K562 (cell line): ENCODE results near the gene FRMD3. TPM values are rescaled to one million over a fixed set of nuclear protein-coding genes. Genes with fewer than 3 reads are reported as not detected.

Experiments
- ATAC-seq: fragments of 200-7000 bp; cut with Tn5 transposase; 3 replicates; pipeline ENCODE4 v1.9.1; 2020; ENCODE audit warnings: moderate library complexity
- BruUV-seq: library from RNA; stranded (reverse); fragments of 400-500 nt; replicated peaks from 2 replicates; lab custom pipeline; 2021; lab: Mats Ljungman, UMichigan
- CTCF ChIA-PET: fragments of 300-600 bp; formaldehyde crosslinking; extraction: SDS; loops from one replicate; lab custom pipeline; 2021; ENCODE audit warnings: low intra/inter-chr PET ratio; lab: Yijun Ruan, JAX
- POLR2A ChIA-PET: fragments of 300-600, 350-650 bp; sonication (Branson Sonifier 250); formaldehyde crosslinking; extraction: SDS; loops from one replicate; lab custom pipeline; 2021; ENCODE audit warnings: antibody characterized with exemption, inconsistent platforms; lab: Yijun Ruan, JAX
- DNase-seq, 4 experiments: peaks; one replicate each; pipeline versions ENCODE4 v3.0.0 to v3.0.0-alpha.2; 2011 to 2018; ENCODE audit warnings: low spot score in 3 of 4, mixed read lengths in 3 of 4; ENCODE audit errors: extremely low read depth in 1 of 4
- FAIRE-seq: peaks from 2 replicates; lab custom pipeline; 2011; peaks lifted over from hg19 to GRCh38; lab: Jason Lieb, UNC
- H2AFZ ChIP-seq: 2 replicates; pipeline ENCODE4 v1.6.0; 2011; ENCODE audit warnings: low read depth, low read length, control low read depth, inconsistent platforms
- H3K27ac ChIP-seq: fragments of 200-600 bp; 3 replicates; pipeline ENCODE4 v1.8.0; 2011; ENCODE audit warnings: low read depth, mild to moderate bottlenecking, control low read depth, inconsistent platforms, low read length, moderate library complexity, mixed read lengths; ENCODE audit errors: extremely low read depth
- H3K27me3 ChIP-seq, 2 experiments: fragments of 300-600 bp in 1 of 2; 2 replicates in 1 of 2; 3 replicates in 1 of 2; pipeline versions ENCODE4 v1.6.0 to v1.8.0; 2011; ENCODE audit warnings: inconsistent platforms in 2 of 2, low read length in 2 of 2, mild to moderate bottlenecking in 1 of 2, mixed read lengths in 1 of 2, moderate library complexity in 1 of 2; ENCODE audit not compliant: control insufficient read depth in 2 of 2, insufficient read depth in 2 of 2
- H3K36me3 ChIP-seq: fragments of 300-600 bp; 3 replicates; pipeline ENCODE4 v1.8.0; 2011; ENCODE audit warnings: mild to moderate bottlenecking, low read length, inconsistent platforms; ENCODE audit not compliant: control insufficient read depth, insufficient read depth
- H3K4me1 ChIP-seq, 2 experiments: fragments of 200-600 bp in 1 of 2; replicated peaks in 1 of 2; 2 replicates in 1 of 2; 3 replicates in 1 of 2; pipeline versions ENCODE4 v1.5.1 to v1.8.0; 2011; ENCODE audit warnings: inconsistent platforms in 2 of 2, low read length in 2 of 2, mild to moderate bottlenecking in 1 of 2, mixed read lengths in 1 of 2, moderate library complexity in 1 of 2; ENCODE audit not compliant: control insufficient read depth in 2 of 2, insufficient read depth in 2 of 2
- H3K4me2 ChIP-seq: 2 replicates; pipeline ENCODE4 v1.6.1; 2011; ENCODE audit warnings: low read length, control low read depth, inconsistent platforms, mixed read lengths; ENCODE audit not compliant: insufficient read depth
- H3K4me3 ChIP-seq: fragments of 200-600 bp; sonication (generic), shearing (Covaris generic); 2 replicates; pipeline ENCODE4 v1.5.1; 2016; ENCODE audit warnings: control low read depth, inconsistent platforms
- H3K79me2 ChIP-seq: fragments of 200-600 bp; 3 replicates; pipeline ENCODE4 v1.8.0; 2011; ENCODE audit warnings: low read length, inconsistent platforms; ENCODE audit not compliant: control insufficient read depth, insufficient read depth
- H3K9ac ChIP-seq, 2 experiments: 2 replicates each; pipeline versions ENCODE4 v1.6.0 to v1.6.1; 2011; ENCODE audit warnings: low read depth in 2 of 2, low read length in 2 of 2, control low read depth in 1 of 2, inconsistent platforms in 1 of 2, mild to moderate bottlenecking in 1 of 2, mixed read lengths in 1 of 2; ENCODE audit not compliant: insufficient read depth in 1 of 2
- H3K9me1 ChIP-seq: one replicate; pipeline ENCODE4 v1.6.0; 2011; ENCODE audit warnings: inconsistent platforms, mild to moderate bottlenecking, low read length, moderate library complexity; ENCODE audit not compliant: control insufficient read depth, insufficient read depth
- H3K9me3 ChIP-seq: replicated peaks from 2 replicates; pipeline ENCODE4 v1.5.1; 2011; ENCODE audit warnings: low read depth, low read length, inconsistent platforms; ENCODE audit not compliant: control insufficient read depth, insufficient read depth
- H4K20me1 ChIP-seq: replicated peaks from 2 replicates; pipeline ENCODE4 v1.6.1; 2011; ENCODE audit warnings: low read length, inconsistent platforms, mixed read lengths; ENCODE audit not compliant: control insufficient read depth, insufficient read depth
- ATF2 ChIP-seq: sonication (generic); formaldehyde crosslinking; IDR thresholded peaks from 2 replicates; pipeline ENCODE4 v1.8.1; 2022; ENCODE audit warnings: missing genetic modification reagents
- CBX8 ChIP-seq: fragments of 200-600 bp; sonication (generic); IDR thresholded peaks from 2 replicates; pipeline ENCODE4 v1.6.1; 2012; ENCODE audit warnings: borderline replicate concordance, mixed run types, low read depth, mild to moderate bottlenecking, moderate library complexity, mixed read lengths, low read length, control low read depth, inconsistent platforms; ENCODE audit not compliant: poor library complexity, severe bottlenecking; ENCODE audit errors: extremely low read depth
- CCNT2 ChIP-seq: IDR thresholded peaks from 2 replicates; pipeline ENCODE4 v1.6.1; 2011; ENCODE audit warnings: borderline replicate concordance, low read depth, mild to moderate bottlenecking, moderate library complexity, mixed read lengths, low read length; ENCODE audit not compliant: insufficient read length; ENCODE audit errors: extremely low read depth
- CREB1 ChIP-seq, 2 experiments: sonication (generic) in 1 of 2; formaldehyde crosslinking in 1 of 2; IDR thresholded peaks; 2 replicates each; pipeline versions ENCODE4 v1.6.1 to v1.8.0; 2012 to 2022; ENCODE audit warnings: inconsistent platforms in 1 of 2, mild to moderate bottlenecking in 1 of 2, missing genetic modification reagents in 1 of 2, moderate library complexity in 1 of 2
- ESRRB ChIP-seq: fragments of 250-450 bp; sonication (Bioruptor Pico); IDR thresholded peaks from 2 replicates; pipeline ENCODE4 v1.5.0; 2020; ENCODE audit warnings: mild to moderate bottlenecking, moderate library complexity, borderline replicate concordance
- GTF2A2 ChIP-seq: IDR thresholded peaks from 2 replicates; pipeline ENCODE4 v1.6.1; 2016; ENCODE audit warnings: mild to moderate bottlenecking, missing genetic modification characterization, missing compliant biosample characterization
- GTF2F1 ChIP-seq: IDR thresholded peaks from 2 replicates; pipeline ENCODE4 v1.6.1; 2011; ENCODE audit warnings: low read depth, low read length, improper control_type of control experiment
- HNRNPK ChIP-seq: fragments of 200-400 bp; formaldehyde crosslinking; IDR thresholded peaks from one replicate; pipeline ENCODE4 v1.6.1; 2018; ENCODE audit warnings: mild to moderate bottlenecking, low read depth, low read length; ENCODE audit not compliant: poor library complexity, severe bottlenecking
- JUNB ChIP-seq: fragments of 450-650 bp; formaldehyde crosslinking; conservative IDR thresholded peaks from 2 replicates; pipeline ENCODE4 v1.4.0; 2020; ENCODE audit warnings: mild to moderate bottlenecking
- KDM5B ChIP-seq: fragments of 200-600 bp; sonication (generic); IDR thresholded peaks from 2 replicates; pipeline ENCODE4 v1.6.1; 2012; ENCODE audit warnings: low read depth, mild to moderate bottlenecking, moderate library complexity, low read length, control low read depth, inconsistent platforms; ENCODE audit not compliant: insufficient replicate concordance
- LCOR ChIP-seq: sonication (generic); formaldehyde crosslinking; IDR thresholded peaks from 2 replicates; pipeline ENCODE4 v1.8.0; 2022; ENCODE audit warnings: mild to moderate bottlenecking, missing genetic modification reagents
- PKNOX1 ChIP-seq: fragments of 450-650 bp; IDR thresholded peaks from 2 replicates; pipeline ENCODE4 v1.6.1; 2016
- TCF7L2 ChIP-seq: fragments of 150-350 bp; IDR thresholded peaks from 2 replicates; pipeline ENCODE4 v1.6.1; 2016; ENCODE audit warnings: low read depth, mild to moderate bottlenecking, low read length, moderate library complexity
- XRCC3 ChIP-seq: fragments of 450-650 bp; IDR thresholded peaks from 2 replicates; pipeline ENCODE4 v1.6.1; 2017; ENCODE audit warnings: mild to moderate bottlenecking, moderate library complexity
- ZBTB5 ChIP-seq: fragments of 450-650 bp; IDR thresholded peaks from 2 replicates; pipeline ENCODE4 v1.6.1; 2017; ENCODE audit warnings: antibody characterized with exemption
- ZFP36 ChIP-seq: fragments of 150-350 bp; IDR thresholded peaks from 2 replicates; pipeline ENCODE4 v1.6.1; 2018; ENCODE audit warnings: low read length, low read depth; ENCODE audit not compliant: partially characterized antibody
- ZNF133 ChIP-seq: fragments of 250-450 bp; sonication (Bioruptor Pico); IDR thresholded peaks from 2 replicates; pipeline ENCODE4 v1.4.0; 2020; ENCODE audit warnings: mild to moderate bottlenecking
- ZNF445 ChIP-seq: fragments of 250-450 bp; sonication (Bioruptor Pico); IDR thresholded peaks from 2 replicates; pipeline ENCODE4 v1.4.0; 2020; ENCODE audit warnings: low read depth, mild to moderate bottlenecking, moderate library complexity
- ZSCAN32 ChIP-seq: fragments of 450-650 bp; formaldehyde crosslinking; IDR thresholded peaks from 2 replicates; pipeline ENCODE4 v1.4.0; 2020; ENCODE audit warnings: mild to moderate bottlenecking, moderate library complexity
- WGBS: fragments of 100-300 bp; shearing (Covaris generic); methylation state at CpG from one replicate; pipeline ENCODE4 v1.1.6; 2016; ENCODE audit warnings: low coverage, mixed read lengths; ENCODE audit not compliant: insufficient coverage; ENCODE audit errors: missing lambda C conversion rate; 5-methylcytosine and 5-hydroxymethylcytosine counted together
- in situ Hi-C: fragments of 300-500 bp; cut with MboI; formaldehyde crosslinking; loops from 4 replicates; pipeline ENCODE4 v1.15.0; 2018; ENCODE audit warnings: inconsistent platforms, mixed read lengths
- intact Hi-C: fragments of 100-400 bp; cut with micrococcal nuclease; formaldehyde crosslinking; loops from 2 replicates; pipeline ENCODE4 v1.14.2; 2022
- polyA plus RNA-seq, 8 experiments: library from polyadenylated mRNA; depleted of rRNA in 4 of 8; stranded (reverse) in 5 of 8; unstranded in 3 of 8; fragments of >200 nt; fragmentation: Nextera tagmentation in 2 of 8; fragmentation: Illumina TruSeq in 1 of 8; extraction: Ambion mirVana in 2 of 8; extraction: Trizol in 1 of 8; gene quantifications; 2 replicates each; pipeline versions ENCODE4 v1.2.1 to v1.2.3, GENCODE V29; 2011 to 2014; ENCODE audit warnings: inconsistent platforms in 1 of 8, missing spikeins in 1 of 8
- total RNA-seq, 7 experiments: library from RNA; depleted of rRNA in 6 of 7; stranded (reverse); fragments of >200 nt in 6 of 7; fragmentation: Illumina TruSeq in 2 of 7; extraction: Trizol in 2 of 7; gene quantifications; 2 replicates each; pipeline versions ENCODE4 v1.2.1 to v1.2.3, GENCODE V29; 2011 to 2021; ENCODE audit warnings: low replicate concordance in 1 of 7

FRMD3 gene
- total and polyA plus RNA-seq, 9 of the 15 experiments (the other 6 are each of a cell fraction or from before 2014, with no cell fraction given), result 0.09 to 0.51 (median 0.21) TPM

- no peaks in the 10 kb centered on the region for H4K20me1 ChIP-seq
- ATAC-seq, result no peak
- H3K27ac ChIP-seq, result no peak overlapping the region
- FAIRE-seq, result no peak
- H3K4me3 ChIP-seq, result no peak overlapping the region
- in situ Hi-C loops (no loop called here), intact Hi-C loops (no loop called here)
- H3K4me1 ChIP-seq, result no peaks in the 10 kb centered on the region
- no peak overlapping the region for H2AFZ ChIP-seq
- no peaks in the 10 kb centered on the region for H3K27me3 ChIP-seq
- 0% methylated on average over 1 of the region's 4 CpGs for WGBS
- CTCF ChIA-PET, result no interaction called here
- no peaks in the 10 kb centered on the region for H3K9me3 ChIP-seq
- H3K36me3 ChIP-seq, result no peaks in the 10 kb centered on the region
- POLR2A ChIA-PET, result no interaction called here
- no peak overlapping the region for H3K9ac ChIP-seq
- DNase-seq, result no peak
- no peaks in the 10 kb centered on the region for H3K9me1 ChIP-seq
- no TSS peak for BruUV-seq
- no peaks in the 10 kb centered on the region for H3K79me2 ChIP-seq
- H3K4me2 ChIP-seq, result no peak overlapping the region
- TF ChIP-seq XRCC3, result no peak
- TF ChIP-seq JUNB (CRISPR knock-in tag), result no peak
- no peak for TF ChIP-seq ATF2 (CRISPR knock-in tag)
- TF ChIP-seq ZFP36, result no peak
- no peak for TF ChIP-seq PKNOX1
- TF ChIP-seq LCOR, result no peak
- no peak for TF ChIP-seq ZBTB5
- TF ChIP-seq CBX8, result no peak
- no peak for TF ChIP-seq TCF7L2
- no peak for TF ChIP-seq CCNT2
- TF ChIP-seq GTF2F1, result no peak
- TF ChIP-seq ZNF133 (CRISPR knock-in tag), result no peak
- TF ChIP-seq ZSCAN32 (CRISPR knock-in tag), result no peak
- no peak for TF ChIP-seq ESRRB (CRISPR knock-in tag)
- TF ChIP-seq GTF2A2 (tag), result no peak
- TF ChIP-seq ZNF445 (CRISPR knock-in tag), result no peak
- no peak for TF ChIP-seq CREB1 (IDR thresholded peaks at IDR 0.05)
- no peak for TF ChIP-seq CREB1 (CRISPR knock-in tag; IDR thresholded peaks at IDR 0.05)
- no peak for TF ChIP-seq KDM5B
- no peak for TF ChIP-seq HNRNPK
Measured at GRCh38 chr9:83459830-83460229, 78.4 kb downstream of the FRMD3 start.
